ENCODE results near the gene DCLRE1A. TPM values are rescaled to one million over a fixed set of nuclear protein-coding genes. Genes with fewer than 3 reads are reported as not detected.

DCLRE1A gene
- total and polyA plus RNA-seq, 9 of the 15 experiments (the other 6 are each of a cell fraction or from before 2014, with no cell fraction given): 8.5 to 25.5 (median 15.5) TPM

DNA sequence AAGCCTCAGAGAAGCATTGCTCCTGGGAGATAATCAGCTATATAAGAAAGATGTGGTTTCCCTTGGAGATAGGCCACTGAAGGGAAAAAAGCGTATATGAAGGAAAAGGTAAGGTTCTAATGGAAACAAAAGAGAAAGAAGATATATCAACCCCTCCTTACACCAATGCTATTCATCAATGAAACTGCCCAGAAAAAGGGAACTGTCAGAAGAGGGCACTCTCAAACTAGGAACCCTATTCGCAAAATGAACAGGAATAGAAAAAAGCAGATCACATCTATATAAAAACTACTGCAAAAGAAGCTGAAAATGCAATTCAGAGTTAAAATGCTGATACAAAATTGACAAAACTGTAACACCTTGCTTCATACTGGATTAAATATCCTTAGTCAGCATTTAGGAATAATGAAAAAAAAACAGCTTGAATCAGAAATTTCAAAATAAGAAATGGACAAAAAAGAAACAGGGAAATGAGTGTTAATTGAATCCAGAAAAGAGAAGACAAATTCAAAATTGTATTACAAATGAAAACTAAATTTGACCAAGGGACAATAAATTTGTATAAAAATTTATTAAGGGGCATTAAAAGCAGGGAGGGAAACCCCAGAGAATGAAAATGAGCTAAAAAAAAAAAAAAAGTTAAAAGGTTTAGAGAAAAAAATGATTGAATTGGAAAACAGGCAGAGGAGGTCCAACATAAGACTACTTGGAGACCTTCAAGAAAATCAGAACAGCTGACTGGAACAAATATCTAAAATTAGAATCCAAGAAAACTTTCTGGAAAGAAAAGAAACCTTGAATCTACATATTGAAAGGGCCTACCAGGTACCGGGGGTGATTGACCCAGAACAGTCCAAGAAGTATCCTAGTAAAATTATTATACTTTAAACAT is 18.5 kb upstream of the DCLRE1A start (continued):
- TF ChIP-seq, protein P1, sequence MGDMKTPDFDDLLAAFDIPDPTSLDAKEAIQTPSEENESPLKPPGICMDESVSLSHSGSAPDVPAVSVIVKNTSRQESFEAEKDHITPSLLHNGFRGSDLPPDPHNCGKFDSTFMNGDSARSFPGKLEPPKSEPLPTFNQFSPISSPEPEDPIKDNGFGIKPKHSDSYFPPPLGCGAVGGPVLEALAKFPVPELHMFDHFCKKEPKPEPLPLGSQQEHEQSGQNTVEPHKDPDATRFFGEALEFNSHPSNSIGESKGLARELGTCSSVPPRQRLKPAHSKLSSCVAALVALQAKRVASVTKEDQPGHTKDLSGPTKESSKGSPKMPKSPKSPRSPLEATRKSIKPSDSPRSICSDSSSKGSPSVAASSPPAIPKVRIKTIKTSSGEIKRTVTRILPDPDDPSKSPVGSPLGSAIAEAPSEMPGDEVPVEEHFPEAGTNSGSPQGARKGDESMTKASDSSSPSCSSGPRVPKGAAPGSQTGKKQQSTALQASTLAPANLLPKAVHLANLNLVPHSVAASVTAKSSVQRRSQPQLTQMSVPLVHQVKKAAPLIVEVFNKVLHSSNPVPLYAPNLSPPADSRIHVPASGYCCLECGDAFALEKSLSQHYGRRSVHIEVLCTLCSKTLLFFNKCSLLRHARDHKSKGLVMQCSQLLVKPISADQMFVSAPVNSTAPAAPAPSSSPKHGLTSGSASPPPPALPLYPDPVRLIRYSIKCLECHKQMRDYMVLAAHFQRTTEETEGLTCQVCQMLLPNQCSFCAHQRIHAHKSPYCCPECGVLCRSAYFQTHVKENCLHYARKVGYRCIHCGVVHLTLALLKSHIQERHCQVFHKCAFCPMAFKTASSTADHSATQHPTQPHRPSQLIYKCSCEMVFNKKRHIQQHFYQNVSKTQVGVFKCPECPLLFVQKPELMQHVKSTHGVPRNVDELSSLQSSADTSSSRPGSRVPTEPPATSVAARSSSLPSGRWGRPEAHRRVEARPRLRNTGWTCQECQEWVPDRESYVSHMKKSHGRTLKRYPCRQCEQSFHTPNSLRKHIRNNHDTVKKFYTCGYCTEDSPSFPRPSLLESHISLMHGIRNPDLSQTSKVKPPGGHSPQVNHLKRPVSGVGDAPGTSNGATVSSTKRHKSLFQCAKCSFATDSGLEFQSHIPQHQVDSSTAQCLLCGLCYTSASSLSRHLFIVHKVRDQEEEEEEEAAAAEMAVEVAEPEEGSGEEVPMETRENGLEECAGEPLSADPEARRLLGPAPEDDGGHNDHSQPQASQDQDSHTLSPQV (IDR thresholded peaks at IDR 0.05): no peak
- TF ChIP-seq FOXJ3 (CRISPR knock-in tag; IDR thresholded peaks at IDR 0.05) (no peak), ZNF217 (CRISPR knock-in tag; IDR thresholded peaks at IDR 0.05) (no peak)
- TF ChIP-seq, protein P2, sequence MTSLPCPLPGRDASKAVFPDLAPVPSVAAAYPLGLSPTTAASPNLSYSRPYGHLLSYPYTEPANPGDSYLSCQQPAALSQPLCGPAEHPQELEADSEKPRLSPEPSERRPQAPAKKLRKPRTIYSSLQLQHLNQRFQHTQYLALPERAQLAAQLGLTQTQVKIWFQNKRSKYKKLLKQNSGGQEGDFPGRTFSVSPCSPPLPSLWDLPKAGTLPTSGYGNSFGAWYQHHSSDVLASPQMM (CRISPR knock-in tag; IDR thresholded peaks at IDR 0.05): no peak

DNA sequence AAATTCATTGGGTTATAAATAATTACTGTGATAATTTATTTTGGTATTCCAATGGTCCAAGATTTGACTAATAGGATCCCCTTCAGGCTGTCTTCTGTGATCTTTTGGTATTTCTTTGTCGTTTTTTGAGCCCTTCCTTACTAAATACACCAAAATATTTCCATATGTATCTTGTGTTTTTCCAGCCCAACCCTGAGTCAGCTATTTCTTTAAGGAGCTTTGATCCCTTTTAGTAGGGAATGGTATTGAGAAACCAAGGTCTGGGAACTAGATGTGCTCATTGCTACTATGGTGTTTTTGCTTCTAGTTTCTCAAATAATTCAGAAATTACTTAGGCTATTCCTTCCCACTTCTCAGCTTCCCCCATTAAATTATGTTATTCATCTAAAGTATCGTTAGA is 15.9 kb upstream of the DCLRE1A start:
- intact Hi-C loops (cut with micrococcal nuclease) (no loop called here), in situ Hi-C loops (cut with MboI) (no loop called here)
- no peaks in the 10 kb centered on the region for H3K9me1 ChIP-seq (ENCODE audit: control insufficient read depth, insufficient read depth, low read length)
- H3K79me2 ChIP-seq (ENCODE audit: control insufficient read depth, insufficient read depth, low read length): peaks cover 60% of the 10 kb centered on the region
- FAIRE-seq: no peak
- ChIA-PET POLR2A (no interaction called here), CTCF (ENCODE audit: low intra/inter-chr PET ratio) (no interaction called here)
- TF ChIP-seq ZNF316 (IDR thresholded peaks at IDR 0.05) (peak; percentile 60), ZNF143 (CRISPR knock-in tag; IDR thresholded peaks at IDR 0.05) (no peak), C11orf30 (IDR thresholded peaks at IDR 0.05; ENCODE audit: low read depth) (peak; percentile 40; the same call in 1 of the 2 replicates)
- H4K20me1 ChIP-seq (replicated peaks; ENCODE audit: control insufficient read depth, insufficient read depth, low read length): no peaks in the 10 kb centered on the region
- DNase-seq (ENCODE audit: extremely low read depth in 1 of 4, low spot score in 3 of 4): no peak
- H3K4me3 ChIP-seq: no peak overlapping the region
- no peak overlapping the region for H3K27ac ChIP-seq (ENCODE audit: extremely low read depth, low read depth, low read length)
- H3K9me3 ChIP-seq (replicated peaks; ENCODE audit: control insufficient read depth, insufficient read depth, low read depth, low read length): peaks cover 5% of the 10 kb centered on the region; the same call in 1 of the 2 replicates
- peaks cover 30% of the 10 kb centered on the region; the same call in 2 of the 3 replicates for H3K36me3 ChIP-seq (ENCODE audit: control insufficient read depth, insufficient read depth, low read length)
- no peak overlapping the region for H3K4me2 ChIP-seq (ENCODE audit: insufficient read depth, low read length)
- WGBS (ENCODE audit: insufficient coverage, low coverage, missing lambda C conversion rate): 51% methylated on average over 2 of the region's 2 CpGs
- peaks cover 5 to 7% of the 10 kb centered on the region in 2 experiments; a peak in 4 of 5 replicates for H3K4me1 ChIP-seq (replicated peaks in 1 of 2; ENCODE audit: control insufficient read depth in 2 of 2, insufficient read depth in 2 of 2, low read length in 2 of 2)
- BruUV-seq (replicated peaks): no TSS peak
- H2AFZ ChIP-seq (ENCODE audit: low read depth, low read length): no peak overlapping the region
- no peaks in the 10 kb centered on the region for H3K27me3 ChIP-seq (ENCODE audit: control insufficient read depth in 2 of 2, insufficient read depth in 2 of 2, low read length in 2 of 2)
- ATAC-seq: no peak
- no peak overlapping the region for H3K9ac ChIP-seq (ENCODE audit: insufficient read depth in 1 of 2, low read depth in 2 of 2, low read length in 2 of 2)
